Stimulated activated CD8-positive, alpha-beta memory T cell treated with anti-CD3 and anti-CD28 coated beads, Interleukin-7, amount 100 ng/mL, for 48 hours (primary cell): ENCODE data around the gene HHIPL1.

Experiments
- DNase-seq, 2 donors: peaks; one replicate each; pipeline ENCODE4 v3.0.0-alpha.2; 2020; ENCODE audit warnings: low read depth in 1 of 2; ENCODE audit errors: extremely low read depth in 1 of 2

Gene HHIPL1

GRCh38 chr14:99727096-99727870 is 82.4 kb downstream of the HHIPL1 start:
- DNase-seq = no peak

- DNase-seq = no peak
Measured at GRCh38 chr14:99728231-99728920, 83.4 kb downstream of the HHIPL1 start.

- no peak for DNase-seq
Measured at GRCh38 chr14:99728981-99729451, 84.1 kb downstream of the HHIPL1 start.
